K562 (cell line): ENCODE measurements around the gene ATPAF2. TPM values are rescaled to one million over a fixed set of nuclear protein-coding genes. Genes with fewer than 3 reads are reported as not detected.

Source experiments
- BHLHE40 ChIP-seq: IDR thresholded peaks from 2 replicates; pipeline ENCODE4 v1.6.1; 2011; ENCODE audit warnings: low read length, improper control_type of control experiment
- MAX ChIP-seq: sonication (generic); formaldehyde crosslinking; IDR thresholded peaks from 2 replicates; pipeline ENCODE4 v1.9.0; 2022; ENCODE audit warnings: mild to moderate bottlenecking, missing genetic modification reagents
- SNRNP70 ChIP-seq: fragments of 200-400 bp; formaldehyde crosslinking; optimal IDR thresholded peaks from 2 replicates; pipeline ENCODE3; 2017; ENCODE audit warnings: low read depth, low read length
- SREBF2 ChIP-seq: sonication (generic); formaldehyde crosslinking; IDR thresholded peaks from 2 replicates; pipeline ENCODE4 v1.4.0; 2020; ENCODE audit warnings: mild to moderate bottlenecking, missing genetic modification reagents
- TCF7 ChIP-seq: sonication (generic); IDR thresholded peaks from 2 replicates; pipeline ENCODE4 v1.6.1; 2016; ENCODE audit warnings: antibody characterized with exemption, borderline replicate concordance
- XRCC5 ChIP-seq: fragments of 200-400 bp; formaldehyde crosslinking; IDR thresholded peaks from 2 replicates; pipeline ENCODE4 v1.6.1; 2017; ENCODE audit warnings: low read depth, mild to moderate bottlenecking, low read length
- ZNF280A ChIP-seq: fragments of 450-650 bp; IDR thresholded peaks from 2 replicates; pipeline ENCODE4 v1.6.1; 2018; ENCODE audit warnings: mild to moderate bottlenecking, low read depth; ENCODE audit not compliant: partially characterized antibody
- ZNF77 ChIP-seq: fragments of 250-450 bp; sonication (Bioruptor Pico); IDR thresholded peaks from 2 replicates; pipeline ENCODE4 v1.5.0; 2020
- polyA plus RNA-seq, 8 experiments: library from polyadenylated mRNA; depleted of rRNA in 4 of 8; stranded (reverse) in 5 of 8; unstranded in 3 of 8; fragments of >200 nt; fragmentation: Nextera tagmentation in 2 of 8; fragmentation: Illumina TruSeq in 1 of 8; extraction: Ambion mirVana in 2 of 8; extraction: Trizol in 1 of 8; gene quantifications; 2 replicates each; pipeline versions ENCODE4 v1.2.1 to v1.2.3, GENCODE V29; 2011 to 2014; ENCODE audit warnings: inconsistent platforms in 1 of 8, missing spikeins in 1 of 8
- total RNA-seq, 7 experiments: library from RNA; depleted of rRNA in 6 of 7; stranded (reverse); fragments of >200 nt in 6 of 7; fragmentation: Illumina TruSeq in 2 of 7; extraction: Trizol in 2 of 7; gene quantifications; 2 replicates each; pipeline versions ENCODE4 v1.2.1 to v1.2.3, GENCODE V29; 2011 to 2021; ENCODE audit warnings: low replicate concordance in 1 of 7
- TF ChIP-seq, protein P1 (sequence below): fragments of 450-650 bp; formaldehyde crosslinking; conservative IDR thresholded peaks from 2 replicates; pipeline ENCODE4 v1.4.0; 2022; ENCODE audit warnings: mild to moderate bottlenecking, missing genetic modification characterization

Gene ATPAF2
- total and polyA plus RNA-seq, 9 of the 15 experiments (the other 6 are each of a cell fraction or from before 2014, with no cell fraction given) = 2.1 to 19.2 (median 11.3) TPM

DNA sequence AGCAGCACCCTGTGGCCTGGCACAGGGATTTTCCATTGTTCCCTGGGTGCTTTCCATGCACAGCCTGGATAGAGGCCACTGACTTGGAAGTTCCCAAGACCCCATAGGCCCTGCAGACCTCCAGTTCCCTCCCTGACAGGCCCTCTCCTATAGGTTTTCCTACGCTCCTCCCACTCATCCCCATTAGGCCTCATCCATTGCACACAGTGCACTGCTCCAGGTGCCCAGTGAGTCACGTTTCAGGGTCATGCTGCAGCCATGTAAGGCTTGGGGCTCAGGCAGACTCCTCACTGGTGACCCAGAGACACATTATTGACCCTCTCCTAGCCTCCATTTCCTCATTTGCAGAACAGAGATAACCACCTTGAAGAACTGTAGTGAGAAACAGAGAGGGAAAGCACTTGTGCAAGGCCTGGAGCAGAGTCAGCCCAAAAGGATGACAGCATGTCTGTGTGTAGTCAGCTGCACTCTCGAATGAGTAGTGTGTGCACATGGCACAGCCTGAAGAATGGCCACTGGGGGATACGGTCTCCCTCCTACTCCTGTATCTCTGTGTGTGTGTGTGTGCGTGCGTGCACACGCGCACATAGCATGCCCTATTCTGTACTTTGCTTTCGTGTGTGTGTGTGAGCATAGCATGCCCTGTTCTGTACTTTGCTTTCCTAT is 39.5 kb downstream of the ATPAF2 start (continued):
- peak; percentile 29; the same call in 1 of the 2 replicates for TF ChIP-seq BHLHE40
- TF ChIP-seq SNRNP70 = no peak
- TF ChIP-seq, protein P1, sequence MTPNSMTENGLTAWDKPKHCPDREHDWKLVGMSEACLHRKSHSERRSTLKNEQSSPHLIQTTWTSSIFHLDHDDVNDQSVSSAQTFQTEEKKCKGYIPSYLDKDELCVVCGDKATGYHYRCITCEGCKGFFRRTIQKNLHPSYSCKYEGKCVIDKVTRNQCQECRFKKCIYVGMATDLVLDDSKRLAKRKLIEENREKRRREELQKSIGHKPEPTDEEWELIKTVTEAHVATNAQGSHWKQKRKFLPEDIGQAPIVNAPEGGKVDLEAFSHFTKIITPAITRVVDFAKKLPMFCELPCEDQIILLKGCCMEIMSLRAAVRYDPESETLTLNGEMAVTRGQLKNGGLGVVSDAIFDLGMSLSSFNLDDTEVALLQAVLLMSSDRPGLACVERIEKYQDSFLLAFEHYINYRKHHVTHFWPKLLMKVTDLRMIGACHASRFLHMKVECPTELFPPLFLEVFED (CRISPR knock-in tag) = no peak
- no peak for TF ChIP-seq ZNF77 (CRISPR knock-in tag)
- no peak for TF ChIP-seq XRCC5
- TF ChIP-seq ZNF280A = no peak
- no peak for TF ChIP-seq TCF7
- peak; percentile 54 for TF ChIP-seq MAX
- no peak for TF ChIP-seq SREBF2 (CRISPR knock-in tag)
